Urinary bladder (tissue), 4 donors: ENCODE results near the gene RABL6. TPM values are rescaled to one million over a fixed set of nuclear protein-coding genes. Genes with fewer than 3 reads are reported as not detected.

Source experiments
- DNase-seq: peaks from one replicate; pipeline ENCODE4 v3.0.0-alpha.2; 2015; ENCODE audit errors: extremely low spot score
- H3K27ac ChIP-seq: one replicate; pipeline ENCODE4 v1.5.1; 2013; ENCODE audit warnings: low read depth, mild to moderate bottlenecking, moderate library complexity
- H3K36me3 ChIP-seq: one replicate; pipeline ENCODE4 v1.6.1; 2013; ENCODE audit warnings: mild to moderate bottlenecking, moderate library complexity; ENCODE audit not compliant: insufficient read depth
- H3K4me1 ChIP-seq: one replicate; pipeline ENCODE4 v1.6.1; 2013; ENCODE audit warnings: mild to moderate bottlenecking, moderate library complexity; ENCODE audit not compliant: insufficient read depth
- H3K4me3 ChIP-seq: one replicate; pipeline ENCODE4 v1.5.1; 2013; ENCODE audit warnings: low read depth, low read length
- WGBS: extraction: QIAGEN DNeasy Blood & Tissue Kit; methylation state at CpG from one replicate; pipeline ENCODE4 v1.1.7; 2013; 5-methylcytosine and 5-hydroxymethylcytosine counted together
- polyA plus RNA-seq: library from polyadenylated mRNA; stranded (reverse); fragments of 200-250 nt; gene quantifications from one replicate; pipeline ENCODE4 v1.2.3, GENCODE V29; 2013
- small RNA-seq: library from RNA; depleted of rRNA; stranded (forward); fragments of <200 nt; gene quantifications from one replicate; pipeline ENCODE3, GENCODE V24; 2014
- total RNA-seq: library from RNA; depleted of rRNA; stranded (reverse); fragments of >200 nt; gene quantifications from one replicate; pipeline ENCODE4 v1.2.3, GENCODE V29; 2014
- donor health status: healthy with polysubstance abuse.
- donor health status: healthy.

The RABL6 gene
- total and polyA plus RNA-seq, 2 donors, result 29.1 to 60.0 TPM

- H3K4me1 ChIP-seq, result no peaks in the 10 kb centered on the region
- no peak overlapping the region for H3K4me3 ChIP-seq
- no peak overlapping the region for H3K27ac ChIP-seq
- H3K36me3 ChIP-seq, result no peaks in the 10 kb centered on the region
- WGBS, result 87% methylated on average over 13 of the region's 13 CpGs
- no peak for DNase-seq
These were observed 82.9 kb downstream of the RABL6 start for GRCh38 chr9:136890661-136891060.

Small RNA genes lying within 50 kb of the gene (small RNA-seq; reads per million reads assigned to genes)
- not detected for gene AL355987.2
- not detected for gene ATP6V1G1P3
- gene MIR4292, result not detected
- gene MIR4479, result not detected

Other genes starting within 250 kb of the RABL6 start
- gene EGFL7, start 145.0 kb upstream of the RABL6 start, total RNA-seq, result 43.6 TPM
- 138 TPM for gene EGFL7, start 145.0 kb upstream of the RABL6 start, polyA plus RNA-seq
- gene AGPAT2, start 120.5 kb upstream of the RABL6 start, total RNA-seq, result 9.8 TPM
- gene AGPAT2, start 120.5 kb upstream of the RABL6 start, polyA plus RNA-seq, result 78.9 TPM
- gene DIPK1B, start 95.4 kb upstream of the RABL6 start, total RNA-seq, result 10.8 TPM
- gene DIPK1B, start 95.4 kb upstream of the RABL6 start, polyA plus RNA-seq, result 18.9 TPM
- gene LCN10, start 65.0 kb upstream of the RABL6 start, total RNA-seq, result not detected
- gene LCN10, start 65.0 kb upstream of the RABL6 start, polyA plus RNA-seq, result 11.3 TPM
- not detected for gene LCN6, start 59.4 kb upstream of the RABL6 start, total RNA-seq
- gene LCN6, start 59.4 kb upstream of the RABL6 start, polyA plus RNA-seq, result 26.6 TPM
- gene LCN8, start 49.7 kb upstream of the RABL6 start, total RNA-seq, result not detected
- gene LCN8, start 49.7 kb upstream of the RABL6 start, polyA plus RNA-seq, result not detected
- gene LCN15, start 43.4 kb upstream of the RABL6 start, total RNA-seq, result not detected
- gene LCN15, start 43.4 kb upstream of the RABL6 start, polyA plus RNA-seq, result not detected
- gene TMEM141, start 16.6 kb upstream of the RABL6 start, total RNA-seq, result 29.4 TPM
- gene TMEM141, start 16.6 kb upstream of the RABL6 start, polyA plus RNA-seq, result 83.2 TPM
- gene CCDC183, start 11.6 kb upstream of the RABL6 start, total RNA-seq, result 1.5 TPM
- 0.85 TPM for gene CCDC183, start 11.6 kb upstream of the RABL6 start, polyA plus RNA-seq
- gene AJM1, start 34.5 kb downstream of the RABL6 start, total RNA-seq, result 0.69 TPM
- 6.9 TPM for gene AJM1, start 34.5 kb downstream of the RABL6 start, polyA plus RNA-seq
- gene PHPT1, start 41.5 kb downstream of the RABL6 start, total RNA-seq, result 43.9 TPM
- gene PHPT1, start 41.5 kb downstream of the RABL6 start, polyA plus RNA-seq, result 105 TPM
- gene MAMDC4, start 44.4 kb downstream of the RABL6 start, total RNA-seq, result 3.0 TPM
- gene MAMDC4, start 44.4 kb downstream of the RABL6 start, polyA plus RNA-seq, result 3.8 TPM
- 128 TPM for gene EDF1, start 58.4 kb downstream of the RABL6 start, total RNA-seq
- 337 TPM for gene EDF1, start 58.4 kb downstream of the RABL6 start, polyA plus RNA-seq
- 7.9 TPM for gene TRAF2, start 78.6 kb downstream of the RABL6 start, total RNA-seq
- gene TRAF2, start 78.6 kb downstream of the RABL6 start, polyA plus RNA-seq, result 13.1 TPM
- gene FBXW5, start 136.8 kb downstream of the RABL6 start, total RNA-seq, result 47.5 TPM
- 151 TPM for gene FBXW5, start 136.8 kb downstream of the RABL6 start, polyA plus RNA-seq
- gene C8G, start 137.3 kb downstream of the RABL6 start, total RNA-seq, result 1.0 TPM
- gene C8G, start 137.3 kb downstream of the RABL6 start, polyA plus RNA-seq, result 1.2 TPM
- not detected for gene LCN12, start 144.3 kb downstream of the RABL6 start, total RNA-seq
- gene LCN12, start 144.3 kb downstream of the RABL6 start, polyA plus RNA-seq, result 0.41 TPM
- 3.3 TPM for gene PTGDS, start 169.6 kb downstream of the RABL6 start, total RNA-seq
- gene PTGDS, start 169.6 kb downstream of the RABL6 start, polyA plus RNA-seq, result 71.8 TPM
- gene LCNL1, start 175.0 kb downstream of the RABL6 start, total RNA-seq, result 0.11 TPM
- gene LCNL1, start 175.0 kb downstream of the RABL6 start, polyA plus RNA-seq, result 0.30 TPM
- 9.3 TPM for gene PAXX, start 184.5 kb downstream of the RABL6 start, total RNA-seq
- gene PAXX, start 184.5 kb downstream of the RABL6 start, polyA plus RNA-seq, result 55.4 TPM
- 3.6 TPM for gene CLIC3, start 188.6 kb downstream of the RABL6 start, total RNA-seq
- gene CLIC3, start 188.6 kb downstream of the RABL6 start, polyA plus RNA-seq, result 11.0 TPM
- gene ABCA2, start 220.3 kb downstream of the RABL6 start, total RNA-seq, result 11.1 TPM
- gene ABCA2, start 220.3 kb downstream of the RABL6 start, polyA plus RNA-seq, result 30.8 TPM
- not detected for gene FUT7, start 224.1 kb downstream of the RABL6 start, total RNA-seq
- gene FUT7, start 224.1 kb downstream of the RABL6 start, polyA plus RNA-seq, result 0.18 TPM
- 17.9 TPM for gene NPDC1, start 238.2 kb downstream of the RABL6 start, total RNA-seq
- gene NPDC1, start 238.2 kb downstream of the RABL6 start, polyA plus RNA-seq, result 120 TPM
- gene ENTPD2, start 246.1 kb downstream of the RABL6 start, total RNA-seq, result 6.4 TPM
- 2.8 TPM for gene ENTPD2, start 246.1 kb downstream of the RABL6 start, polyA plus RNA-seq